Activated T-cell treated with anti-CD3 and anti-CD28 coated beads for 24 hours (primary cell): Measurements from ENCODE around the gene DNMT3A.

Source experiments
- DNase-seq: peaks from one replicate; pipeline ENCODE4 v3.0.0-alpha.2; 2020; ENCODE audit warnings: low read depth

The DNMT3A gene

DNA sequence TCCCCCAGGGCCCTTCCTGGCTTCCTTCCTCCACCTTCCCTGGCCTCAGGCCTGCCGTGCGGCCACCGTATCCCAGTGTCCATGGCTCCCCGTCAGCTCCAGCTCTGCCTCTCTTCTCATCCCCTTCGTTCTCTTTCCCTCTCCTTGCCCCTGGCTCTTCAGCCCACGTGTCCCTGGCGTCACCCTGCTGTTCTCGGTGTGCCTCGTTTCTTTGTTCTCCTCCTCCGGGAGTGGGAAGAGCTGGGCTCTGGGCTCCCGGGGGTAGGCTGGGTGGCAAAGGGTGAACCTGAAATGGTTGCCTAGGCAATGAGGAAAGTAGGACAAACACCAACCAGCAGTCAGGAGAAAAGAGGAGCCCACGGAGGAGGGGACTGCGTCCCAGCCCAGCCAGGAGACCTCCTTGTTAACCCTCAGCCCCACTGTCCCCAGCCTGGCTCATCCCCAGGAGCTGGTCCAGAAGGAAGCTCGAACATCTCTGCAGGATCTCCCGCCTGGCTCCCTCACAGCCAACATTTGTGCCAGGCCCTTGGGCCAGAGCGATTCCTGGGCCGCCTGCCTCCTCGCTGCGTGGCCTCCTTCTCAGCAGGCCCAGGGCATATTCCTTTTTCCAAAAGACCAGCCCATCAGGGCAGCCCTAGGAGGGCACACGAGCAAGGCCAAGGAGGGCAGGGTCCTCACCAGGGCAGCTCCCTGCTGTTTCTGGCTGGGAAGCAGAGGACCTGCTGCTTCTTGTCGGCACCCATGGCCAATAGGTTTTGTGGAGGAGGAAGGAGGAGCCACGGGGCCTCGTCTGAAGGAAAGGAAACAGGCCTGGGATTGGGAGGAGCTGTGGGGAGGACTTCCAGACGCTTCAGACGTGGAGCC is 30.9 kb upstream of the DNMT3A start:
- DNase-seq: no peak

GRCh38 chr2:25371253-25372241 is 29.8 kb upstream of the DNMT3A start:
- DNase-seq: no peak

- DNase-seq: no peak
These were observed 28.2 kb upstream of the DNMT3A start for GRCh38 chr2:25369876-25370275.

DNA sequence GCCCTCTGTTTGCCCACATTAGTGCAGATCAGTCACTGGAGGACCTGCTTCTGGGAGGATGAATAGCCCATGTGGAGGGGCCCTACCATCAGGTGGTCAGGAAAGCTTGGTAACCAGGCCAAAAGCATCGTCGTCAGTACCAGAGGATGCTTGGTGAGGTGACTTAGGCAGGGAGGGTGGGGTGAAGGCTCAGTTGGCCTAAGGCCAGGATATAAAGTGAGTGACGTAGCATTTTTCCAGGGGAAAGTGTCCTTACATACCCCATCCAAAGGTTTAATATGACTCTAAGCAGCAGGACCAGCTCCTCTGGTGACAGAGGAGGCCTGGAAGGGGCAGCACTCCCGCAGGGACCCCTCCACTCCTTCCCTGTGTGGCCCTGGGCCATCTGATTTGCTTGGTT is 27.7 kb upstream of the DNMT3A start:
- DNase-seq: no peak

DNA sequence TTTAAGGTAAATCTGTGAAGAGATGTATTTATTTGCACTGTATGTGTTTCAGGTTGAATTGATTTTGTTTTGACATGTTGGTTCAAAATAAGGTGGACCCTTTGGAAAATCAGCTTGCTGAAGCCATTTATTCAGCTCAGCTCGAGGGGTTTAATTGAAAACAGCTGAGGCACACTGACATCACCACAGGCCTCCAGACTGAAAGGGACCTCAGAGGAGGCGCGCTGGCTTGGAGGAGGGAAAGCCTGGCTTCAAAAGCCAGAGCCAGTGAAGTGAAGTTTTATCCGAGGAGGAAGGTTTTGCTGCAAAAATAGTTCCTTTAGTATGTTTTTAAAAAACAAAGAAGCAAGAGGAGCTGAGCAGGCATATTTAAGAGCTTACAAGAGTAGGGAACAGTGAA is 26.9 kb upstream of the DNMT3A start:
- DNase-seq: no peak

DNA sequence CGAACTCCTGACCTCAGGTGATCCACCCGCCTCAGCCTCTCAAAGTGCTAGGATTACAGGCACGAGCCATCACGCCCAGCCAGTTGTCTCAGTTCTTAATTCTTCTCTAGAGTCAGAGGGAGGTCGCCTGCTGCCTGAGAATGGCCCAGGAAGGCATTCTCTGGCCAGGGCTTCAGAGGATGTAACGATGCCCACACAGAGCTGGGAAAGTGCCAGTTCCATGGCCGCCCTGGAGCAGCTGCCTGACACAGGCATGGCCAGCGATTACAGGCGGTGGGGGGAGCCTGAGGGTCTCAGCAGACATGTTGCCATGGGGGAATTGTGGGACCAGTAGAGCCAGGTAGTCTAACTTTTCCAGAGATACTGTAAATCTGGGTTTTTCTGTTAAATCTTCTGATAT is 25.6 kb upstream of the DNMT3A start:
- DNase-seq: no peak

GRCh38 chr2:25366629-25367028 is 24.9 kb upstream of the DNMT3A start:
- DNase-seq: no peak

- no peak for DNase-seq
These were observed 23.5 kb upstream of the DNMT3A start for GRCh38 chr2:25365241-25365640.

DNA sequence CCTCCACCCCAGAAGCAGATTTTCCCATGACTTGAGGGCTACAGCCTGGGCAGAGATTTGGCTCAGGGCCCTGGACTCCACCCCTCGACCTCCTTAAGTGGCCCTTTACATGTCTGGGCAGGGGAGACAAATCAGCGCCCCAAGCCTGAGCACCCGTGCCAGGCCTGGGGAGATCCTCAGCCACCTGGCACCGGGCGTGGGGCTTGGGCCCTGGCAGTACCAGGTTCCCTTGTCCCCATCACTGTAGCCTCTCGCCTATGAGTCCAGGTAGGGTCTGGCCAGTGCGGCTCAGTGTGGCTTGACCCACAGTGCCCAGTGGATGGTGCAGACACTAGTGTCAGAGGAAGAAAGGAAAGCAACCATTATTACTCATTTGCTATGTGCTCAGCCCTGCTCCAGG is 22.0 kb upstream of the DNMT3A start:
- DNase-seq: no peak

DNA sequence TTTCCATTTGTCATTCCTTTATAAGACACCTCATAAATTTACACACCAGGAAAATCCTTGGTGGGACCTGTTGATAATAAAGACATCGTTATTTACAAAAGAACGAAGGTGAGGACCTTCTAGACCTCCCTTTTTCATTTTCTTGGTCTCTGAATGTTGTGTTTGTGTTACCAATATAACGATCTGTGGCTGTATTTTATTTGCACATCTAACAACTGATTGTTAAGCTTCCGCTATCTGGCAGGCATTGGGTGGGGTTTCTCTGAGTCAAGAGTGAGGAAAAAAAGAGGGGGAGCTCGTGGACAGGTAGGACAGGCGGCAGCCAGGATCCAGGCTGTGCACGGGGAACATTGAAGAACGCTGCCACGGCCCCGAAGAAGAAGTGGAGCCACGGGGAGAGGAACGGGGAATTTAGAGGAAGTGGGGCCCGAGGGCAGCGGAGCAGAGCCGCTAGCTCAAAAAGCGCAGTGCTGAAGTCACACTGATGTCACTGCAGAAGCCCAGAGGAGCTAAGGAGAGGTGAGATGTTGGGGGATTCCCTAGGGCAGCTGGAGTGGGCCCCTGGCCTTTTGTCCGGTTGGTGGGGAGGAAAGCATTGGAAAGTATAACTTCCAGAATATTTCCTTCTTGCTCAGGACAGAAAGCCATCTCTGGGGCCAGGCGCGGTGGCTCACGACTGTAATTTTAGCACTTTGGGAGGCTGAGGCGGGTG is 20.9 kb upstream of the DNMT3A start:
- DNase-seq: peak; percentile 49

DNA sequence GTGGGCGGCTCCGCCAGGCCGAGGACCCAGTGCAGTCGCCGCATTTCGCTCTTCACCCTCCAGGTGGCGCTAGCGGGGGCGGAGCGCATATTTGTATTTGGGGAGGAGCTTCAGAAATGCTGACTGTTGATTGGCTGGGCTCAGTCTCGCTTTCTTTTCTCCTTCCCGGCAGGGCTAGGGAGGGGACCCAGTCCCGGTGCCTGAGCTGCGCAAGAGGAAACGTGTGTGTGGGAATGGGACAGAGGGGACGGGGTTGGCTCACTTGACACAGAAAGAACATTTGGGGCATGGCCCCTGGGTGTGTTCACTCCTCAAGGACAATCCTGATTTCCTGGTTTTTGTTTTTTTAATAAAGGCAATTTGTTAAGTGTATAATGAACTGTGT is 20.3 kb upstream of the DNMT3A start:
- DNase-seq: peak; percentile 93

DNA sequence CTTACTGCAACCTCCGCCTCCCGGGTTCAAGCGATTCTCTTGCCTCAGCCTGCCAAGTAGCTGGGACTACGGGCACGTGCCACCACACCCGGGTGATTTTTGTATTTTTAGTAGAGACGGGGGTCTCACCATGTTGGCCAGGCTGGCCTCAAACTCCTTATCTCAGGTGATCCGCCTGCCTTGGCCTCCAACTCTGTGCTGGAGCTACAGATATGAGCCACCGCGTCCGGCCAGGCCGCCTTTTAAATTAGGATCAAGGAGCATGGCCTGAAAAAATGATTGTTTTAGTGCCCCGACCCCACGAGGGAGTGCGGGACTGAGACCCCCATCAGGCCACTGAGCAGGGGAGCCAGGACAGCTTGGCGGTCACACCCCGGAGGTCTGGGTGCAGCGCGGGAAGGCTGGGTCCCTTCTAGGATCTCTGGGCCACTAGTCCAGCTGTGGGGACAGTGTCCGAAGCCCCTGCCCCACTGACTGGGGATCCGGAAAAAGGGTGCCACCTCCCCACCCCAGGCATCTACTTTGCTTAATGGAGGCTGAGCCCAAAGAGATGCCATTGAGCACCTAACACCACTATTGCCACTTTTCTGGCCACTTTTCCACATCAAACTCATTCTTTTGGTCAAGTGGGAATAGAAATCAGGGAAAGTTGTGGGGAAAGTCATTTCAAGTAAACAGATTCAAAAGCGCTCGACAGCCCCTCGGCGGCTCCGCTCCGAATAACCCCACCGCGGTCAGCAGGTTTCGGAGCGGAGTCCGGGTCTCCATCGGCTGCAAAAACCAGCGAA is 19.7 kb upstream of the DNMT3A start:
- DNase-seq: no peak

GRCh38 chr2:25358836-25359235 is 17.1 kb upstream of the DNMT3A start:
- no peak for DNase-seq

DNA sequence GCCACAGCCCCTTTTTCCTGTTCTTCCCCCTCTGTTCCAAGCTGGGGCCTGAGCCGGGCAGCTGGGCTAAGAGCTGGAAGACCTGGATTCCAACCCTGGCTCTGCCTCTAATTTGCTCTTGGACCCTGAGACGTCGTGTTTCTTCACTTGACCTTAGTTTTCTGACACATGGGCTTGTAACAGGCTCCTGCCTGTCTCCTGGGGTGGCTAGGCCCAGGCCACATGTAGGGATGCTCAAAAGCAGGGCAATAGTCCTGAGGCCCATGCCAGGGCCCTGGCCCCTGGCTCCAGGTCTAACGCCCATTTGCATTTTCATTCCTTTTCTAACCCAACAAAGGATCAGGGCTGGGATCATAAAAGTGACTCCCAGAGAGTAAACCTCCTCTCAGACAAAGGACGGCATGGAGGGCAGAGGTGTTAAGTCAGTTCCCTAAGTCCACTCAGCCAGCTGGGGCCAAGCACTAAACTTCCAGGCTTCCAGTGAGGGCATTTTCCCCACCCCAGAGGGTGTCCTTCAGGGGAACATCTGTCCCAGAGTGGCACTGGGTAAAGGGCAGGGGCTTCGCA is 16.6 kb upstream of the DNMT3A start:
- DNase-seq: no peak

DNA sequence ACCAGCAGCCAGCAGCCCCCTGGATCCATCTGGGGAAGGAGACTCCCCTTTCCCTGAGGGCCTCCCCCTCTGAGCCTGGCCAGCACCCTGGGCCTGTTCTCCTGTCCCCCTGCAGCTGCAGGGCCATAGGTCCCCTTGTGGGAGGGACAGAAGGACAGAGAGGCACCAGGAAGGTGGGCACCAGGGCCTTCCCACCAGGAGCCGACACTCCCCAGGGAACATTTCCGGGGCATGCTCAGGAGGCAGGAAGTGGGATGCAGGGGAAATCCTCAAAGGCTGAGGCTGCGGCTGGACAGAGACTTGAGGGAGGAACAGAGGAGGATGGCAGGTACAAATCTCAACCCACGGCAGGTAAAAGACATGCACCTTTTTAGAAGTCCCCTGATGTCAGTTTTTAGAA is 14.4 kb upstream of the DNMT3A start:
- no peak for DNase-seq

DNA sequence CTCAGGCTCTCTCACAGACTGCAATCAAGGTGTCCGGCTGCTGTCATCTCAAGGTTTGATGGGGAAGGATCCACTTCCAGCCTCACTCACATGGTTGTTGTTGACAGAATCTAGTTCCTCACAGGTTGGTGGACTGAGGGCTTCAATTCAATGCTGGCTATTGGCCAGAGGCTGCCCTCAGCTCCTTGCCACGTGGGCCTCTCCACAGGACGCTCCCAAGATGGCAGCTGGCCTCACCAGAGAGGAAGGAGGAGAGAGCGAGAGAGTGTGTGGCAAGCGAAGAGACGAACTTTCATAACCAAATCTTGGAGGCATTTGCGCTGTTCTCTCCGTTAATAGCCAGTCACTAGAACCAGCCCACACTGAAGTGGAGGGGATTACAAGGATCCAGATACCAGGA is 13.5 kb upstream of the DNMT3A start:
- DNase-seq: no peak

DNA sequence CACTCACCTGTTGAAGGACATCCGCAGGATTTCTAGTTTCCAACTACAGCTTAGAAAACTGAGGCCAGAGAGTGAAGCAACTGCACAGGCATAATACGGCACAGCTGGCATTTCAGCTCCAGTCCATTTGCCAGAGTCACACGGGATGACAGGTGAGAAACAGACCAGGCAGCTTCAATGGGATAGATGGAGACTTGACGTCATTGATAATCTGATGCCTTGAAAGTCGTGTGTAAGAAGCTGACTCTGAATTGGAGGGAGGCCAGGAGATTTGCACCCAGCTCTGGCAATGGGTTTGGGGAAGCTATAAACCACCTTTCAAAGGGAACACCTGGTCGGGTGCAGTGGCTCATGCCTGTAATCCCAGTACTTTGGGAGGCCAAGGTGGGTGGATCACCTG is 12.4 kb upstream of the DNMT3A start:
- no peak for DNase-seq

GRCh38 chr2:25349397-25349796 is 7.7 kb upstream of the DNMT3A start:
- no peak for DNase-seq

DNA sequence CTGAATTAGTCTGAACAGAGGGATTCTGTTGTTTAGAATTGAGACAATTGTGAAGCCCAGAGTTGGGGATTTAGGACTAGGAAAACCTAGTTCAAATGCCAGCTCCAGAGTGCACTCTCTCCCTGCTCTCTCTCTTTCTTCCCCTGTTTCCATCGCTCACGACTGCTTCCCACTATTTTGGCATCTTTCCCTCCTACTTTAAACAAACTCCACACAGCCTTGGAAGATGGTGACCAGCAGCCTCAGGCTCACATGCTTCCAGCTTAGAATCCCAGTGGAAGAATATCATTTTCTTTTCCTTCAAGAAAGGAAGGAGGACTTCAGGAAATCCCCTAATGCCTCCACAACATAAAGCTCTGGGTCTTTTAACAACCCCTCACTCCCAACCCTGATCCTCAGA is 6.1 kb upstream of the DNMT3A start:
- no peak for DNase-seq

DNA sequence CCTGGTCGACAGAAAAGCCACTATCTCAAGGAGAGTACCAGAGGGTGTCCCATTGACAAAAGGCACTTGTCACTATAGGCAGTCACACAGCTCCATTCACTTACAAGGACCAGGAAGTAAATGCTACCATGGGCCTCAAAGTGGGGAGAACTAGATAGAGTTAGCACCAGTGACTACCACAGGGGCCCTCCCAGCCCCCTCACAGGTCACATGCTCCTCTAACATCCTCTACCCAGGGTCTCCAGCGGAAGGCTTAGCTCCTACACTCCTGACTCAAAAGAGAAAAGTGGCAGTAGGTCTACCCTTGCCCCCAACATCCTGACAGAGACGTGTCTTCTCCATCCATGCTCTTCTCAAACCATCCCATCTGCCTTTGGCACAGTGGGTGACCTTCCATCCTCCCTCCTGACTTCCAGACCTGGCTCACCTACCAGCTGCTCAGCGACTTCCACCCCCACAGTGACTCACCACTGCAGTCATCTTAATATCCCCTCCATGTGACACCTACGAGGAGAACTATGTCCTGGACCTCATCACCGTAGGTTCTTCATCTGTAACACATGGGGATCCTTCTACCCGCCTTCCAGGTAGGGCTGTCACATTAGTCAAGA is 5.6 kb upstream of the DNMT3A start:
- DNase-seq: peak; percentile 49
